ENCODE data around the gene TUBA1A. TPM values are rescaled to one million over a fixed set of nuclear protein-coding genes. Genes with fewer than 3 reads are reported as not detected.

Gene TUBA1A
- total RNA-seq (100 to 1,000 TPM; 205 to 235 TPM), polyA plus RNA-seq (ENCODE audit: insufficient read length in 6 of 6) (100 to 1,000 TPM; 412 to 675 (median 534) TPM)
- long read RNA-seq, donor 1, transcript TUBA1A-205 (3 exons, 673 nt): minor isoform, 6 of 550 reads
- long read RNA-seq, donor 1, transcript TUBA1A-201 (4 exons, 1,887 nt): minor isoform, 13 of 550 reads
- long read RNA-seq, donor 1, transcript TUBA1A-207 (3 exons, 1,384 nt): minor isoform, 53 of 550 reads
- long read RNA-seq, donor 1, transcript TUBA1A-202 (4 exons, 1,915 nt): major isoform, 453 of 550 reads
- long read RNA-seq, donor 1, partial matches to known transcripts: 10 of 550 reads
- long read RNA-seq, donor 1, other reads (novel, unspliced or antisense): 7 of 550 reads
- long read RNA-seq, donor 2, transcript TUBA1A-207 (3 exons, 1,384 nt): minor isoform, 21 of 313 reads
- long read RNA-seq, donor 2, transcript TUBA1A-205 (3 exons, 673 nt): minor isoform, 11 of 313 reads
- long read RNA-seq, donor 2, transcript TUBA1A-202 (4 exons, 1,915 nt): major isoform, 271 of 313 reads
- long read RNA-seq, donor 2, transcript TUBA1A-206 (2 exons, 696 nt): minor isoform, 6 of 313 reads
- long read RNA-seq, donor 2, partial matches to known transcripts: 0 of 313 reads
- long read RNA-seq, donor 2, other reads (novel, unspliced or antisense): 0 of 313 reads
- long read RNA-seq, donor 3, transcript TUBA1A-202 (4 exons, 1,915 nt): major isoform, 312 of 343 reads
- long read RNA-seq, donor 3, transcript TUBA1A-207 (3 exons, 1,384 nt): minor isoform, 17 of 343 reads
- long read RNA-seq, donor 3, transcript TUBA1A-201 (4 exons, 1,887 nt): minor isoform, 6 of 343 reads
- long read RNA-seq, donor 3, partial matches to known transcripts: 0 of 343 reads
- long read RNA-seq, donor 3, other reads (novel, unspliced or antisense): 0 of 343 reads
- long read RNA-seq, donor 4, transcript TUBA1A-202 (4 exons, 1,915 nt): major isoform, 436 of 466 reads
- long read RNA-seq, donor 4, partial matches to known transcripts: 4 of 466 reads
- long read RNA-seq, donor 4, other reads (novel, unspliced or antisense): 19 of 466 reads
- long read RNA-seq, donor 5, transcript TUBA1A-207 (3 exons, 1,384 nt): minor isoform, 21 of 386 reads
- long read RNA-seq, donor 5, transcript TUBA1A-201 (4 exons, 1,887 nt): minor isoform, 11 of 386 reads
- long read RNA-seq, donor 5, transcript TUBA1A-206 (2 exons, 696 nt): minor isoform, 9 of 386 reads
- long read RNA-seq, donor 5, transcript TUBA1A-202 (4 exons, 1,915 nt): major isoform, 335 of 386 reads
- long read RNA-seq, donor 5, partial matches to known transcripts: 5 of 386 reads
- long read RNA-seq, donor 5, other reads (novel, unspliced or antisense): 0 of 386 reads
- long read RNA-seq, donor 6, transcript TUBA1A-206 (2 exons, 696 nt): minor isoform, 11 of 493 reads
- long read RNA-seq, donor 6, transcript TUBA1A-207 (3 exons, 1,384 nt): minor isoform, 25 of 493 reads
- long read RNA-seq, donor 6, transcript TUBA1A-202 (4 exons, 1,915 nt): major isoform, 434 of 493 reads
- long read RNA-seq, donor 6, transcript TUBA1A-201 (4 exons, 1,887 nt): minor isoform, 11 of 493 reads
- long read RNA-seq, donor 6, partial matches to known transcripts: 6 of 493 reads
- long read RNA-seq, donor 6, other reads (novel, unspliced or antisense): 0 of 493 reads
- long read RNA-seq, donor 7, transcript TUBA1A-207 (3 exons, 1,384 nt): minor isoform, 13 of 161 reads
- long read RNA-seq, donor 7, transcript TUBA1A-202 (4 exons, 1,915 nt): major isoform, 137 of 161 reads
- long read RNA-seq, donor 7, transcript TUBA1A-201 (4 exons, 1,887 nt): minor isoform, 9 of 161 reads
- long read RNA-seq, donor 7, partial matches to known transcripts: 0 of 161 reads
- long read RNA-seq, donor 7, other reads (novel, unspliced or antisense): 0 of 161 reads
- long read RNA-seq, donor 8, transcript TUBA1A-207 (3 exons, 1,384 nt): minor isoform, 12 of 216 reads
- long read RNA-seq, donor 8, transcript TUBA1A-201 (4 exons, 1,887 nt): minor isoform, 10 of 216 reads
- long read RNA-seq, donor 8, transcript TUBA1A-202 (4 exons, 1,915 nt): major isoform, 189 of 216 reads
- long read RNA-seq, donor 8, partial matches to known transcripts: 0 of 216 reads
- long read RNA-seq, donor 8, other reads (novel, unspliced or antisense): 0 of 216 reads
- long read RNA-seq, donor 9, partial matches to known transcripts: 30 of 31 reads
- long read RNA-seq, donor 9, other reads (novel, unspliced or antisense): 0 of 31 reads
- long read RNA-seq, donor 10, transcript TUBA1A-201 (4 exons, 1,887 nt): minor isoform, 10 of 1,070 reads
- long read RNA-seq, donor 10, transcript TUBA1A-207 (3 exons, 1,384 nt): minor isoform, 22 of 1,070 reads
- long read RNA-seq, donor 10, transcript TUBA1A-202 (4 exons, 1,915 nt): major isoform, 1,024 of 1,070 reads
- long read RNA-seq, donor 10, partial matches to known transcripts: 2 of 1,070 reads
- long read RNA-seq, donor 10, other reads (novel, unspliced or antisense): 12 of 1,070 reads
- long read RNA-seq, donor 11, transcript TUBA1A-206 (2 exons, 696 nt): minor isoform, 40 of 3,050 reads
- long read RNA-seq, donor 11, transcript TUBA1A-207 (3 exons, 1,384 nt): minor isoform, 191 of 3,050 reads
- long read RNA-seq, donor 11, transcript TUBA1A-202 (4 exons, 1,915 nt): major isoform, 2,735 of 3,050 reads
- long read RNA-seq, donor 11, transcript TUBA1A-205 (3 exons, 673 nt): minor isoform, 27 of 3,050 reads
- long read RNA-seq, donor 11, partial matches to known transcripts: 19 of 3,050 reads
- long read RNA-seq, donor 11, other reads (novel, unspliced or antisense): 24 of 3,050 reads
- long read RNA-seq, donor 12, transcript TUBA1A-207 (3 exons, 1,384 nt): minor isoform, 21 of 233 reads
- long read RNA-seq, donor 12, transcript TUBA1A-205 (3 exons, 673 nt): minor isoform, 5 of 233 reads
- long read RNA-seq, donor 12, transcript TUBA1A-202 (4 exons, 1,915 nt): major isoform, 205 of 233 reads
- long read RNA-seq, donor 12, partial matches to known transcripts: 0 of 233 reads
- long read RNA-seq, donor 12, other reads (novel, unspliced or antisense): 0 of 233 reads

GRCh38 chr12:49188916-49189367, at the start of gene TUBA1A:
Gene TUBA1A (minus strand): TSS chr12:49189080. CDS start chr12:49188979, 101 bp downstream.
- TF ChIP-seq CTCF (IDR thresholded peaks at IDR 0.05): no peak
- H3K36me3 ChIP-seq: peaks cover 0 to 29% of the 10 kb centered on the region in 2 donors
- ATAC-seq (peak; percentile 92), DNase-seq (peak; percentile 89 to 99 (median 96))
- peak within 1 kb of the TSS; percentile 100 for H3K27ac ChIP-seq
- H3K4me1 ChIP-seq: peaks cover 4 to 25% of the 10 kb centered on the region in 2 donors
- H3K4me3 ChIP-seq: peak within 1 kb of the TSS; percentile 86 to 90
- H3K27me3 ChIP-seq: no peaks in the 10 kb centered on the region
- intact Hi-C loops (cut with DNase I): loop anchor here in 1 of 2 donors (10.0 kb wide), 1 partner anchor 54 kb away; the partner anchor contains the start of gene TUBA1B
- no peaks in the 10 kb centered on the region for H3K9me3 ChIP-seq

- intact Hi-C loops (cut with DNase I): loop anchor here in 1 of 2 donors (5.0 to 10.0 kb wide), 2 partner anchors 104 to 152 kb away; partner anchors contain the start of gene TUBA1B
- DNase-seq: no peak
- TF ChIP-seq CTCF (IDR thresholded peaks at IDR 0.05): no peak
- Histone ChIP-seq H3K4me3 (no peak overlapping the region), H3K36me3 (no peaks in the 10 kb centered on the region), H3K4me1 (peaks cover 13 to 35% of the 10 kb centered on the region in 2 donors), H3K27ac (no peak overlapping the region), H3K27me3 (no peaks in the 10 kb centered on the region), H3K9me3 (no peaks in the 10 kb centered on the region)
- no peak for ATAC-seq
Measured at GRCh38 chr12:49236423-49236822, 47.5 kb upstream of the TUBA1A start.

- DNase-seq (peak in 2 of 4 donors; percentile 86 to 92), ATAC-seq (peak; percentile 37)
- Histone ChIP-seq H3K27ac (peak overlapping the region; percentile 98 to 99), H3K36me3 (no peaks in the 10 kb centered on the region), H3K4me3 (peak overlapping the region; percentile 31 to 60), H3K4me1 (peaks cover 13 to 52% of the 10 kb centered on the region in 2 donors), H3K27me3 (no peaks in the 10 kb centered on the region), H3K9me3 (no peaks in the 10 kb centered on the region)
- intact Hi-C loops (cut with DNase I): loop anchor here in 1 of 2 donors (5.0 to 10.0 kb wide), 2 partner anchors 37 to 149 kb away; no protein-coding TSS in a partner anchor
- TF ChIP-seq CTCF (IDR thresholded peaks at IDR 0.05): no peak
Measured at GRCh38 chr12:49233842-49234526, 45.1 kb upstream of the TUBA1A start.

Measured in left lung (tissue), 14 donors.